Keratinocyte (primary cell): ENCODE data around the gene CLNK.

ENCODE experiments used
- CTCF ChIP-seq, 3 experiments: IDR thresholded peaks in 1 of 3; conservative IDR thresholded peaks in 1 of 3; optimal IDR thresholded peaks in 1 of 3; 2 replicates in 2 of 3; 3 replicates in 1 of 3; pipeline versions ENCODE3 to v1.5.1; 2011; ENCODE audit warnings: low read length in 3 of 3, mild to moderate bottlenecking in 3 of 3, moderate library complexity in 2 of 3, control low read depth in 1 of 3, inconsistent platforms in 1 of 3; ENCODE audit not compliant: insufficient read depth in 2 of 3; ENCODE audit errors: extremely low read depth in 1 of 3
- EZH2 ChIP-seq: IDR thresholded peaks from one replicate; pipeline ENCODE4 v1.6.1; 2012; ENCODE audit warnings: inconsistent platforms, mild to moderate bottlenecking, low read length, moderate library complexity

- TF ChIP-seq CTCF (optimal IDR thresholded peaks at IDR 0.05 in 1 of 3, IDR thresholded peaks at IDR 0.05 in 1 of 3, conservative IDR thresholded peaks at IDR 0.05 in 1 of 3; ENCODE audit: extremely low read depth in 1 of 3, insufficient read depth in 2 of 3, low read length in 3 of 3), result no peak
- no peak for TF ChIP-seq EZH2
These were observed 12.8 kb downstream of the CLNK start for GRCh38 chr4:10671799-10672198.
